CD8-positive, alpha-beta memory T cell (primary cell): ENCODE measurements around the gene DNAJC11. TPM values are rescaled to one million over a fixed set of nuclear protein-coding genes. Genes with fewer than 3 reads are reported as not detected.

Experiments used
- CTCF ChIA-PET: fragments of 350-600 bp; sonication (Branson Sonifier 250); formaldehyde crosslinking; loops from one replicate; lab custom pipeline; 2021; ENCODE audit warnings: antibody characterized with exemption; lab: Charles Lee
- POLR2A ChIA-PET: fragments of 350-600 bp; sonication (Branson Sonifier 250); formaldehyde crosslinking; loops from one replicate; lab custom pipeline; 2021; ENCODE audit warnings: antibody characterized with exemption; lab: Charles Lee
- DNase-seq, 5 donors: peaks; one replicate each; pipeline versions ENCODE4 v3.0.0 to v3.0.0-alpha.2; 2020 to 2022; ENCODE audit warnings: mixed read lengths in 1 of 5
- H3K27ac ChIP-seq: one replicate; pipeline ENCODE4 v1.7.0; 2013; ENCODE audit warnings: low read depth, mild to moderate bottlenecking, low read length, moderate library complexity
- H3K27me3 ChIP-seq: 2 replicates; pipeline ENCODE4 v1.7.0; 2013; ENCODE audit warnings: low read length, mild to moderate bottlenecking; ENCODE audit not compliant: insufficient read depth, poor library complexity, severe bottlenecking
- H3K36me3 ChIP-seq: 2 replicates; pipeline ENCODE4 v1.7.0; 2013; ENCODE audit warnings: mild to moderate bottlenecking, low read length, moderate library complexity; ENCODE audit not compliant: insufficient read depth
- H3K4me1 ChIP-seq: 2 replicates; pipeline ENCODE4 v1.7.0; 2013; ENCODE audit warnings: mild to moderate bottlenecking, low read length, moderate library complexity; ENCODE audit not compliant: insufficient read depth
- H3K4me3 ChIP-seq: 2 replicates; pipeline ENCODE4 v1.7.0; 2013; ENCODE audit warnings: mild to moderate bottlenecking, low read length
- H3K9me3 ChIP-seq: 2 replicates; pipeline ENCODE4 v1.7.0; 2013; ENCODE audit warnings: mild to moderate bottlenecking, low read length
- H3K27ac Mint-ChIP-seq, 8 donors: one replicate each; pipeline ENCODE4 v1.8.0; 2020 to 2021; ENCODE audit warnings: mixed read lengths in 8 of 8, mild to moderate bottlenecking in 6 of 8, inconsistent platforms in 3 of 8, moderate library complexity in 3 of 8
- H3K27me3 Mint-ChIP-seq, 2 donors: one replicate each; pipeline ENCODE4 v1.8.0; 2020 to 2021; ENCODE audit warnings: mixed read lengths in 2 of 2, mild to moderate bottlenecking in 1 of 2, moderate library complexity in 1 of 2
- H3K36me3 Mint-ChIP-seq, 3 donors: one replicate each; pipeline ENCODE4 v1.8.0; 2020 to 2021; ENCODE audit warnings: mixed read lengths in 3 of 3, inconsistent platforms in 1 of 3, mild to moderate bottlenecking in 1 of 3
- H3K4me1 Mint-ChIP-seq, 3 donors: one replicate each; pipeline ENCODE4 v1.8.0; 2020 to 2021; ENCODE audit warnings: mixed read lengths in 3 of 3, inconsistent platforms in 1 of 3, mild to moderate bottlenecking in 1 of 3
- H3K4me3 Mint-ChIP-seq, 7 donors: one replicate each; pipeline ENCODE4 v1.8.0; 2020 to 2021; ENCODE audit warnings: mixed read lengths in 7 of 7, mild to moderate bottlenecking in 6 of 7, moderate library complexity in 4 of 7, inconsistent platforms in 2 of 7
- H3K9me3 Mint-ChIP-seq, 5 donors: one replicate each; pipeline ENCODE4 v1.8.0; 2020 to 2022; ENCODE audit warnings: mixed read lengths in 5 of 5, mild to moderate bottlenecking in 3 of 5, moderate library complexity in 2 of 5, inconsistent platforms in 1 of 5
- polyA plus RNA-seq: library from polyadenylated mRNA; unstranded; fragments of 300-500 nt; fragmentation: Illumina TruSeq; gene quantifications from one replicate; pipeline ENCODE4 v1.2.3, GENCODE V29; 2021
- total RNA-seq, 2 experiments: library from RNA; stranded (reverse); gene quantifications; one replicate each; pipeline ENCODE4 v1.2.3, GENCODE V29; 2021

DNAJC11 gene
- total and polyA plus RNA-seq, 3 experiments from 2014 or later: 22.7 to 80.4 (median 79.2) TPM

DNA sequence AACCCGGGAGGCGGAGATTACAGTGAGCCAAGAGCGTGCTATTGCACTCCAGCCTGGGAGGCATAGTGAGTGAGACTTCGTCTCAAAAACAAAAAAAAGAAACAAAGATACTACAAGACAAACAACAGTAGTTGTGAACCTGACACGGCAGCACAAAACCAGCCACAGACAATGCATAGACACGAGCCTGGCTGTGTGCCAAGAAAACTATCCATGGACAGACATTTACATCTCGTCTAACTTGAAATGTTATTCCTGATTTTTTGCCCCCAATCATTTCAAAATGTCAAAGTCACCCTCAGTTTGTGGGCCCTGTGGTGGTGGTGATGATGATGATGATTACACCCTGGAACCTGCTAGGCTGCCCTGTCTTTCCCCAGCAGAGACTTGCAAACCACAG is 105.3 kb downstream of the DNAJC11 start:
- peak overlapping the region in 3 of 8 donors; percentile 22 to 50 (median 45) for H3K27ac Mint-ChIP-seq
- Histone ChIP-seq H3K27ac (no peak overlapping the region), H3K27me3 (no peaks in the 10 kb centered on the region), H3K4me3 (no peak overlapping the region), H3K9me3 (no peaks in the 10 kb centered on the region), H3K4me1 (peaks cover 60% of the 10 kb centered on the region), H3K36me3 (peaks cover 52% of the 10 kb centered on the region)
- ChIA-PET CTCF (no interaction called here), POLR2A (interaction anchor here (1.4 to 1.5 kb wide), 2 partner anchors 12 to 16 kb away, joined by 3 to 4 read pairs; partner anchors contain the start of gene ZBTB48)
- H3K4me3 Mint-ChIP-seq: peak overlapping the region in 2 of 7 donors; percentile 62 to 74
- no peak for DNase-seq
- peaks cover 45 to 79% (median 53%) of the 10 kb centered on the region in 3 donors for H3K4me1 Mint-ChIP-seq
- no peaks in the 10 kb centered on the region for H3K27me3 Mint-ChIP-seq
- peaks cover 0 to 80% (median 4%) of the 10 kb centered on the region in 3 donors for H3K36me3 Mint-ChIP-seq
- H3K9me3 Mint-ChIP-seq: no peaks in the 10 kb centered on the region

DNA sequence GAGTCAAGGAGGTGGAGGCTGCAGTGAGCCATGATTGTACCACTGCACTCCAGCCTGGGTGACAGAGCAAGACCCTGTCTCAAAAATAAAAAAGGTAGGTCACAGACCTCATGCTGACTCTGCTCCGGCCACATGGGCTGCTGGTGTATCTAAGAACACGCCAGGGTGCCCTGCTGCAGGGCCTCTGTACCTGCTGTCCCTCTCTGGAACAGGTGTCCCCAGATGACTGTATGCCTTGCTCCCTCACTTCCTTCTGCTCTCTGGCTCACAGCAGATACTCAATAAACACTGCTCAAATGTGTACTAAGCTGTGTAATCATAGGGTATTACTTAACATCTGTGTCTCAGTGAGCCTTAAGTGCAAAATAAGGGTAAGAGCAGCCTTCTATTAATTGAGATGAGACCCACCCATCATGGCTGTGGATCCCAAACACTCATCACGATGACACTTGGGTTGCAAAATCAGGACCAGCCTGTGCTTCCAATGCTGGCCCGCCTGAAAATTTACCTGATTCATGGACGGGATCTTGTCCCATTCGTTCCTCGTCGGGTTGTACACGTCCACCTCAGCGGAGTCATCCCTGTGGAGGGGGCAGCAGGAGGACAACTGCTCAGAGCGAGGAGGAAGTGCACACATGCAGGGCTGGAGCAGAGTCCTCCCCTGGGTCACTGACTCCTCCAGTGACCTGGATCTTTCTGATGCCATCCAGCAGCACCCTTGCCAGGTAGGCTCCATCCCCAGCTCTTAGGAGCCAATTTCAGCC is 106.5 kb downstream of the DNAJC11 start:
- ChIA-PET POLR2A (interaction anchor here (0.6 kb wide), 1 partner anchor 21 kb away, joined by 3 read pairs; no protein-coding TSS in a partner anchor), CTCF (no interaction called here)
- Mint-ChIP-seq H3K4me3 (peak overlapping the region in 1 of 7 donors; percentile 62), H3K9me3 (no peaks in the 10 kb centered on the region), H3K27ac (peak overlapping the region in 3 of 8 donors; percentile 35 to 57 (median 39)), H3K36me3 (peaks cover 0 to 83% (median 4%) of the 10 kb centered on the region in 3 donors), H3K27me3 (no peaks in the 10 kb centered on the region), H3K4me1 (peaks cover 42 to 82% (median 43%) of the 10 kb centered on the region in 3 donors)
- Histone ChIP-seq H3K4me3 (no peak overlapping the region), H3K4me1 (peaks cover 59% of the 10 kb centered on the region), H3K27ac (no peak overlapping the region), H3K27me3 (no peaks in the 10 kb centered on the region), H3K36me3 (peaks cover 52% of the 10 kb centered on the region), H3K9me3 (no peaks in the 10 kb centered on the region)
- DNase-seq: no peak

DNA sequence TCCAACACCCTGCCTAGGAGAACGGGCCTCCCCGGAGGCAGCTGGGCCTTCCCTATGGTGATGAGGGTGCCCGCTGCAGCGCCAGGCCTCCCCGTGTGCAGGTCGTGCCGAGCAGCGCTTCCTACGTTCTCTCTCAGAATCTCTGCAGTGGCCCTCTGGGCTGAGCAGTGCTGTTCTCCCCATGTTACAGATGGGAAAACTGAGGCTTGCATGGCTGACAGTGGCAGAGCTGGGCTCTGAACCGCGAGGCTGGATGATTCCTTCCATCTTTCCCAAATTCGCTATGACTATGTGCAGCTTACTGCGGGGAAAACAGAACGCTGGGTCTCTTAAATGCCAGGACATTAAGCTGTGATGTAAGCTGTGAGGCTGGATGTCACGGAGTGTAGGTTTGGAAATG is 107.8 kb downstream of the DNAJC11 start:
- H3K9me3 Mint-ChIP-seq: no peaks in the 10 kb centered on the region

DNA sequence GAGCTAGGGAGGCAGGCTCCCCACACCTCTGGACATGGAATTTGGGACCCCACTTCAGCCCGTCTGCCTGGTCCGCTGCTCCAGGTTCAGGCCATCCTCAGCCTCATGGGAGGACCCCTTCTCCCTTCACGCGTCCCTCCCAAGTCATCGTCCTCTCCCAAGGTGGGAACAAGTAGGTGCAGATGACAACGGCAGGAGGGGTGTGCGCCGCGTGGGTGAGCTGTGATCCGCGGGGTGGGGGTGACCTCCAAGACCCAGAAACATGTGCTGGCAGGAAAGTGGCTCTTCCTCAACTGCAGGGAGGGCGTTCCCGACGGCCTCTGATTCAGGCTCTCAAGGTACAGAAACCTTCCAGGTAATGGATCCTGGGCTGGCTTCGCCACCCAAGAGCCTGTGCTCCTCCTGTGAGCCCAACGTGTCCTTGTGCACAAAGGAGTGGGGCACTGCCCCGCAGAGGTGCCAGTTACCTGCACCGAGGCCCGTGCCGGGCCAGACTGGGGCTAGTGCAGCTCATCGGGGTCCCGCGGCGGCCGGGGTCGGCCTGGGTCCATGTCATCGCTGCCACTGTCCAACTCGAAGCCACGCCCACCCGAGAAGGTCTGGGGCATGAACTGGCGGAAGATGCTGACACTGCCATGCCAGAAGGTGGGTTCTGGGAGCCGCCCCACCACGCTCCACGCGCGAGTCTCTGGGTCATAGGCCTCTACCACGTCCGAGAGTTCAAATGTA is 108.6 kb downstream of the DNAJC11 start:
- H3K4me3 ChIP-seq: no peak overlapping the region
- H3K36me3 ChIP-seq: peaks cover 50% of the 10 kb centered on the region
- no peak for DNase-seq
- no peaks in the 10 kb centered on the region for H3K27me3 Mint-ChIP-seq
- H3K4me1 ChIP-seq: peaks cover 43% of the 10 kb centered on the region
- ChIA-PET CTCF (interaction anchor here (1.1 kb wide), 1 partner anchor 105 kb away, joined by 3 read pairs; no protein-coding TSS in a partner anchor), POLR2A (no interaction called here)
- no peaks in the 10 kb centered on the region for H3K9me3 Mint-ChIP-seq
- no peaks in the 10 kb centered on the region for H3K9me3 ChIP-seq
- H3K27me3 ChIP-seq: no peaks in the 10 kb centered on the region
- H3K4me3 Mint-ChIP-seq: no peak overlapping the region
- H3K36me3 Mint-ChIP-seq: peaks cover 0 to 93% (median 4%) of the 10 kb centered on the region in 3 donors
- no peak overlapping the region for H3K27ac ChIP-seq
- peaks cover 26 to 69% (median 29%) of the 10 kb centered on the region in 3 donors for H3K4me1 Mint-ChIP-seq
- H3K27ac Mint-ChIP-seq: no peak overlapping the region

More for the DNA sequence above, 107.8 kb downstream of the DNAJC11 start:
- no peaks in the 10 kb centered on the region for H3K27me3 ChIP-seq
- Mint-ChIP-seq H3K27ac (peak overlapping the region in 1 of 8 donors; percentile 48), H3K36me3 (peaks cover 0 to 88% (median 4%) of the 10 kb centered on the region in 3 donors), H3K4me1 (peaks cover 29 to 76% (median 29%) of the 10 kb centered on the region in 3 donors), H3K4me3 (no peak overlapping the region), H3K27me3 (no peaks in the 10 kb centered on the region)
- ChIA-PET POLR2A (no interaction called here), CTCF (no interaction called here)
- H3K27ac ChIP-seq: no peak overlapping the region
- H3K36me3 ChIP-seq: peaks cover 52% of the 10 kb centered on the region
- DNase-seq: no peak
- peaks cover 49% of the 10 kb centered on the region for H3K4me1 ChIP-seq
- H3K4me3 ChIP-seq: no peak overlapping the region
- no peaks in the 10 kb centered on the region for H3K9me3 ChIP-seq

DNA sequence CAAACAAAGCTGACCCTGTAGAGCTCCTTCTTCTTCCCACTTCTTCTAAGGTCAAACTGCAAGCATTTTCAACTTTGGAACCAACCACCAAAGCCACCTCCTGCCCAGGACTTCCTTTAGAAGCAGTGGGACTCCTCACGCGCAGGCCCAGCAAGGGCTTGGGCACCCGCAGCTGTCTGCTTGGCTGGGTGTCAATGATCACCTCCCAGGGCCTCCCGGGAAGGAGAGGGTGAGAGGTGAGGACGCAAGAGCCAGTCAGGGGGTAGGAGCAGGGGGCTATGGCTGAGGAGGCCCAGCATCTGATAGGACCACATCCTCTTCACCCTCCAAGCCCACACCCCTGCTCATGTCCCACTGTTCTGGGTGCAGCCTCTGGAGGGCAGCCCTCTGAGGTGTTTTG is 109.2 kb downstream of the DNAJC11 start:
- POLR2A ChIA-PET: no interaction called here
- peaks cover 26 to 68% (median 28%) of the 10 kb centered on the region in 3 donors for H3K4me1 Mint-ChIP-seq
- no peaks in the 10 kb centered on the region for H3K9me3 Mint-ChIP-seq
- H3K4me3 Mint-ChIP-seq: no peak overlapping the region
- Histone ChIP-seq H3K27ac (no peak overlapping the region), H3K4me3 (no peak overlapping the region), H3K9me3 (no peaks in the 10 kb centered on the region), H3K36me3 (peaks cover 44% of the 10 kb centered on the region), H3K27me3 (no peaks in the 10 kb centered on the region), H3K4me1 (peaks cover 37% of the 10 kb centered on the region)
- no peaks in the 10 kb centered on the region for H3K27me3 Mint-ChIP-seq
- H3K27ac Mint-ChIP-seq: no peak overlapping the region
- CTCF ChIA-PET: interaction anchor here (1.1 kb wide), 1 partner anchor 104 kb away, joined by 3 read pairs; no protein-coding TSS in a partner anchor
- peaks cover 0 to 91% (median 4%) of the 10 kb centered on the region in 3 donors for H3K36me3 Mint-ChIP-seq
- no peak for DNase-seq

DNA sequence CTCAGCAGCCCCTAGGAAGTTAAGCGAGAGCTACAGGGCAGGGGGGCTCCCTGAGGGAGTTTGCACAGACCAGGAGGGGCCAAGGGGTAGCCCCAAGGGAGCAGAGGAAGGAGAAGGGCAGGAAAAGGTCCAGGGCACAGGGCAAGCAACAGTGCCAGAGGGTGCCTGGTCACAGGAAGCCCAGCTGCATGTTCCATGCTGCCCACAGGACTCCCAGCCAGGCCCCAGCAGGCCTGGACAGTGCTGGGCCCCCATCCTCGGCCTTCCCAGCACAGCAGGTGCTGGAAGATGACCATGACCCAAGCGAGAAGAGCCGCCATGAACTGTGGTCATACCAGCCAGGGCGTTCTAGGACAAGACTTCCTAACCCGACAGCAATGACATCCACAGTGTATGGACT is 110.0 kb downstream of the DNAJC11 start:
- Mint-ChIP-seq H3K9me3 (no peaks in the 10 kb centered on the region), H3K4me3 (no peak overlapping the region), H3K36me3 (peaks cover 0 to 87% (median 4%) of the 10 kb centered on the region in 3 donors), H3K4me1 (peaks cover 19 to 68% (median 23%) of the 10 kb centered on the region in 3 donors), H3K27me3 (no peaks in the 10 kb centered on the region), H3K27ac (peak overlapping the region in 3 of 8 donors; percentile 28 to 73 (median 42))
- no peak overlapping the region for H3K27ac ChIP-seq
- H3K27me3 ChIP-seq: no peaks in the 10 kb centered on the region
- no peaks in the 10 kb centered on the region for H3K9me3 ChIP-seq
- peaks cover 36% of the 10 kb centered on the region for H3K36me3 ChIP-seq
- no peak overlapping the region for H3K4me3 ChIP-seq
- peaks cover 29% of the 10 kb centered on the region for H3K4me1 ChIP-seq
- CTCF ChIA-PET: interaction anchor here (1.3 kb wide), 1 partner anchor 8 kb away, joined by 4 read pairs; no protein-coding TSS in a partner anchor
- POLR2A ChIA-PET: interaction anchor here (1.1 kb wide), 1 partner anchor 12 kb away, joined by 3 read pairs; no protein-coding TSS in a partner anchor
- no peak for DNase-seq

DNA sequence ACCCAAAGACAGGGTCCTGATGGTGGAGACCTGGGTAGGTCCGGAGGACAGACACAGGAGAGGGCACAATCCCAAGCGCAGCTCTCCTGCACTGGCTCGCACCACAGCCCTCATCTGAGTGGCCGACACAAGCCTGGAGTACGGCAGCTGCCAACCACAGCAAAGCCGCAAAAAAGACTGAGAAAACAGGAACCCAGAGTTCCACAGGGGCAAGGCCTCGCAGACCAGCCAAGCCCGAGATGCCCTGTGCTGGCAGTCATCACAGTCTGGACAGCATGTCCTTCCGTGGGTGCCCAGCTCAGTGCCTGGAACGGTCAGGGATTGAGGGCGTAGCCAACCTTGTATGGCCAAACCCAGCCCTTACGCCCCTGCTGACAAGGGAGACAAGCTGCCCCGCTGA is 110.4 kb downstream of the DNAJC11 start:
- Histone ChIP-seq H3K27ac (no peak overlapping the region), H3K36me3 (peaks cover 32% of the 10 kb centered on the region), H3K9me3 (no peaks in the 10 kb centered on the region), H3K4me1 (peaks cover 25% of the 10 kb centered on the region), H3K27me3 (no peaks in the 10 kb centered on the region), H3K4me3 (no peak overlapping the region)
- Mint-ChIP-seq H3K9me3 (no peaks in the 10 kb centered on the region), H3K4me1 (peaks cover 15 to 66% (median 18%) of the 10 kb centered on the region in 3 donors), H3K4me3 (peak overlapping the region in 1 of 7 donors; percentile 47), H3K27me3 (no peaks in the 10 kb centered on the region), H3K36me3 (peaks cover 0 to 83% (median 4%) of the 10 kb centered on the region in 3 donors), H3K27ac (peak overlapping the region in 5 of 8 donors; percentile 17 to 73 (median 58))
- no peak for DNase-seq
- ChIA-PET CTCF (interaction anchor here (1.3 kb wide), 1 partner anchor 9 kb away, joined by 4 read pairs; no protein-coding TSS in a partner anchor), POLR2A (interaction anchor here (1.1 kb wide), 1 partner anchor 12 kb away, joined by 3 read pairs; no protein-coding TSS in a partner anchor)
